HG03108 (cell line): ENCODE results near the gene CACNA2D2.

ENCODE experiments used
- ATAC-seq: cut with Tn5 transposase; IDR thresholded peaks from one replicate; pipeline ENCODE4 v1.9.1; 2021; ENCODE audit warnings: moderate library complexity; ENCODE audit not compliant: unreplicated experiment

The CACNA2D2 gene

DNA sequence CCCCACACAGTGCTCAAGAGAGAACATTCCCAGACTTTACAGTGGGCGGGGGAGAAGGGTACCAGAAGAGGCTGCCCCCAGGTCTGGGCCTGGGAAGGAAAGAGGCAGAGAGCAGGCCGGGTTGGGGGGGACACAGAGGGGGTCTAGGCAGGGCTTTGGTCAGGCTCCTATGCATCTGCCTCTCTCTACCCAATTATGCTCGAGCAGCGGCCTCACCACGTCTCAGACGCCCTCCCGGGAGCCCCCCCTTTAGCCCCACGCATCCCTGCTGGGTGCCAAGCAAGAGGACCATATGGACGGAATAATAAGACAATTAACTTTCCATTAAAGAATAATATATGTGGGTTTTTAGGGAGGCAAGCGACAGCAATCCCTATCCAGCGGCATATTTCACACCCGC is 32.8 kb downstream of the CACNA2D2 start:
- no peak for ATAC-seq

- ATAC-seq, result no peak
These were observed 35.5 kb downstream of the CACNA2D2 start for GRCh38 chr3:50467919-50468318.

DNA sequence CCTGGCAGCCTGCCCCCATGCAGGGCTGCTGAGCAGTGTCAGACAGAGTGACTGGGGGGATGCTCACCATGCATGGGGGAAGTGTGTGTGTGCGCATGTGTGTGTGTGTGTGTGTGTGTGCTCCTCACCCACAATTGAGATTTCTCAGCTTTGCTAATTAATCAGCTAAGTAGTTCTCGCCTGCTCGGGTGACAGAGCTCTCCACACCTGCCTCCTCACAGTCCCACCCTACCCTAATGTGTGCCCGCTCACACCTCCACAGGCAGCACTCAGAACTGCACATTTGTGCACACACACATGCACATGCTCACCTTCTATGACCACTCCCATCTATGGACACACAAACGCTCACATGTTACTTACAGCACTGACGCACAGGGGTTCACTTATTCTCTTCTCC is 37.3 kb downstream of the CACNA2D2 start:
- ATAC-seq, result no peak

DNA sequence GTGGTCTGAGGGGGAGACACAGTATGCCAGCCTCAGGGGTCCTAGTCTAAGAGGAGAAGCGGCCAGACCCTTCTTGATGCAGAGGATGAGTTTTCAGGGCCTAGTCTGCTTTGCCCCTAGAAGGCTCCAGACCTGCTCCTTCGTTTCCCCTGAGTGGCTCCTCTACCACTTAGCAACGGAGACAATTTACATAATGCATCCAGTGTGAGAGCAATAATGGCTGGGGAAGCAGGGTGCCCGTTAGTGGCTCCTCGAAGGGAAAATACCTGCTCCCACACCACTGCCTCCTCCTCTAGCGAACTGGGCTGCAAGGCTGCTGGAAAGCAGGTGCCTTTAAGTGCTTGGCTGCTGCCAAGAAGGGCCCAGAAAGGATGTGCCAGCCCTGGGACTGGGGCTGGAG is 38.9 kb downstream of the CACNA2D2 start:
- ATAC-seq, result no peak

- no peak for ATAC-seq
These were observed 43.6 kb downstream of the CACNA2D2 start for GRCh38 chr3:50459785-50460184.

GRCh38 chr3:50457988-50458387 is 45.4 kb downstream of the CACNA2D2 start:
- no peak for ATAC-seq

- no peak for ATAC-seq
These were observed 48.0 kb downstream of the CACNA2D2 start for GRCh38 chr3:50455161-50456018.

GRCh38 chr3:50454481-50455070 is 48.9 kb downstream of the CACNA2D2 start:
- no peak for ATAC-seq

DNA sequence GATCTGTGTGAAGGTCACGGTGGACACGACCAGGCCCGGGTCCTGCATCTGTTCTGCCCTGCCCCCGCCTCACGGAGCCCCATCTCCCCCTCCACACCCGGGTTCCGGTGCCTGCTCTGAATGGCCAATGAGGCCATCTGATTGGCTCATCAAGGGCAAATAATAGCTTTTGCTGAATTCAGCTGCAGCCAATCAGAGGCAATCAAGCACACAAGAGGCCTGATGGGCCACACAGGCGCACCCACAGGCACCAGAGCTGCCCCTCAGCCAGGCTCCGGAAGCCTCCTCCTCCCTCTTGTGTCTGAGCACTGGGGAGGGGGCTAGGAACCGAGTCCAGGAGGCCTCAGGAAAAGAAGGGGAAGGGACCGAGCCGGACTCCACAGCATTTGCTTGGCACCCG is 49.5 kb downstream of the CACNA2D2 start:
- ATAC-seq, result no peak

DNA sequence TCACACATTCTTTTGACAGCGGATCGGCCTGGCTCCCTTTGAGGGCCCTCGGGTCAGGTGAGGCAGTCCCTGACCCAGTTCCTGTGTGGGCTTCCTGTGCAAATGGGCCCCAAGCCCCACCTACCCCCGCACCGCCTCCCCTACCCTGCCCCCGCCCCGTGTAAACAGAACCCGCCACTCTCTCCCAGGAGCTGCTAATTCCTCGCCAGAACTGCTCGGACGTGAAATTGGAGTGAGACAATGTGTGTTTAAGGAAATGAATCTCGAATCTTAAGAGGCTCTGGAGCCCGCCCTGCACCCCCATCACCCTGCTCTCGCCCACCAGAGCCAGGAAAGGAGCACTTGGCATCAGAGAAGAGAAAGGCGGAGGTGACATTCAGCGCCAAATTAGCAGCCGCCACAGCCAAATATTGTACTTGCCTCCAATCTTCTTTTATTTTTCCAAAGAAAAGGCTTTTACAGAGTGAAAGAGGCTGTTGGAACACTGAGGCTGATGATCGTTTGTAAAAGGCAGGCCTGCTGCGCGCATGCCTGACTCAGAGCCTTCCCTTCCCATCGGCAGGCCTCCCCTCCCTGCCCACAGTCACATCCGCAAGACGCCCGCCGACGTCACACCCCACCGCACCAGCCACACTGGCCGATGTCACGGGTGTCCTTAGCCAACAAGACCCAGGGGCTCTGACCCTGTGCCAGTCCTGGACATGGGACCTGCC is 53.1 kb downstream of the CACNA2D2 start:
- ATAC-seq, result no peak

GRCh38 chr3:50448752-50449539 is 54.5 kb downstream of the CACNA2D2 start:
- ATAC-seq, result no peak

- no peak for ATAC-seq
These were observed 56.1 kb downstream of the CACNA2D2 start for GRCh38 chr3:50447290-50447840.

- no peak for ATAC-seq
These were observed 57.5 kb downstream of the CACNA2D2 start for GRCh38 chr3:50445919-50446318.

- ATAC-seq, result no peak
These were observed 58.7 kb downstream of the CACNA2D2 start for GRCh38 chr3:50444782-50445181.

DNA sequence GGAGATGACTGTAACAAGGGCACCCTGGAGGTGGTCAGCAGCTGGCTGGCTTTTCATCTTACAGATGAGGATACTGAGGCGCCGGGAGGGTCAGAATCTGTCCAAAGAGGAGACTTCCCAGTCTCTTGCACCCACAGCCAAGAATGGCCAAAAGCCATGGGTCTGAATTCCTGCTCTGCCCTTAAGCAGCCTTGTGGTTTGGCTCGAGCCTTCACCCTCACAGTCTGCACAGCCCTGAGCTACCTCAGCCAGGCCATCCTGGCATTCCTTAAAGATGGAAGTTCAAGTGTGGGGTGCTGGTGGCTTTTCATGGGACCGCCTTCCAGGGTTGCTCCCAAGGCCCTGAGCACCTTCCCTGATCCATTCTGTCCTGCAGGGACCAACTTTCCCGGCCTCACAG is 59.2 kb downstream of the CACNA2D2 start:
- no peak for ATAC-seq

GRCh38 chr3:50442945-50443579 is 60.4 kb downstream of the CACNA2D2 start:
- ATAC-seq, result no peak

GRCh38 chr3:50441424-50442217 is 61.8 kb downstream of the CACNA2D2 start:
- no peak for ATAC-seq

DNA sequence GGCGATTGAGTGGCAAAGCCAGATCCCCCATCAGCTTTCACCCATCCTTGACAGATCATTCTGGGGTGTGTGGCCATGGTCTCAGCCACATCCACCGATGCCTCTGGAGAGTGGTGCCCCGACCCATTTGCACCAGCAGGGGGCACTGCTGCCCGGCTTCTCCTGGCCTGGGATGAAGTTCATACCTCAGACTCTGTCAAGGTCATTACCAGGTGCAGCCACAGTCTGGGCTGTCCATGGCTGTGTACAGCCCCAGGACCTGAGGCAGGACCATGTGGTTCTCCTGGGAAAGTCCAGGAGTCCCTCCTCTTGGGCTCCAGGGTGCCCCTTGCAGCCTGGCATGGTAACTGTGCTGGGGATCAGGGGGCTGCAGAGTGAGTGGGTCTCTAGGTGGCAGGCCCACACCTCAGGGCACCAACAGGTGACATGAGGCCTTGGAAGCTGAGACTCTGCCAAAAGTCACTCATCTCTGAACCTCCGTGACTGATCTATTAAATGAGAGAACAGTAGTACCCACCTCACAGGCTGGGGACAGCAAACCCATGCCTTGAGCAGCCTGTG is 67.2 kb downstream of the CACNA2D2 start:
- no peak for ATAC-seq
